SK-N-SH treated with all-trans-retinoic acid at 6 μM for 48 hours (cell line): Measurements from ENCODE around the gene NUCB1.

Experiments
- ARNTL ChIP-seq: fragments of 450-650 bp; formaldehyde crosslinking; IDR thresholded peaks from 2 replicates; pipeline ENCODE4 v1.5.0; 2020; ENCODE audit warnings: low read depth, mild to moderate bottlenecking, moderate library complexity, borderline replicate concordance
- BACH2 ChIP-seq: fragments of 250-450 bp; sonication (Bioruptor Pico); IDR thresholded peaks from 2 replicates; pipeline ENCODE4 v1.9.0; 2021; ENCODE audit warnings: mild to moderate bottlenecking, borderline replicate concordance
- CSRNP3 ChIP-seq: fragments of 250-450 bp; sonication (Bioruptor Pico); IDR thresholded peaks from 2 replicates; pipeline ENCODE4 v1.5.1; 2021; ENCODE audit warnings: mild to moderate bottlenecking, moderate library complexity
- GLIS3 ChIP-seq: fragments of 250-450 bp; sonication (Bioruptor Pico); IDR thresholded peaks from 2 replicates; pipeline ENCODE4 v1.5.0; 2020; ENCODE audit warnings: mild to moderate bottlenecking, moderate library complexity
- ISL1 ChIP-seq: fragments of 250-450 bp; sonication (Bioruptor Pico); IDR thresholded peaks from 2 replicates; pipeline ENCODE4 v2.1.2; 2022; ENCODE audit warnings: mild to moderate bottlenecking, moderate library complexity
- PATZ1 ChIP-seq: fragments of 250-450 bp; sonication (Bioruptor Pico); IDR thresholded peaks from 2 replicates; pipeline ENCODE4 v1.8.0; 2020; ENCODE audit warnings: mild to moderate bottlenecking, moderate library complexity, borderline replicate concordance
- PPARA ChIP-seq: fragments of 250-450 bp; sonication (Bioruptor Pico); IDR thresholded peaks from 2 replicates; pipeline ENCODE4 v1.5.0; 2020; ENCODE audit warnings: mild to moderate bottlenecking, borderline replicate concordance
- TSHZ2 ChIP-seq: fragments of 250-450 bp; sonication (Bioruptor Pico); IDR thresholded peaks from 2 replicates; pipeline ENCODE4 v1.5.0; 2020; ENCODE audit warnings: mild to moderate bottlenecking, moderate library complexity
- ZFP3 ChIP-seq: fragments of 250-450 bp; sonication (Bioruptor Pico); IDR thresholded peaks from 2 replicates; pipeline ENCODE4 v1.5.0; 2020; ENCODE audit warnings: mild to moderate bottlenecking, moderate library complexity
- ZFP30 ChIP-seq: fragments of 450-650 bp; formaldehyde crosslinking; IDR thresholded peaks from 2 replicates; pipeline ENCODE4 v1.5.0; 2022; ENCODE audit warnings: mild to moderate bottlenecking, moderate library complexity

GRCh38 chr19:48854103-48854502 is 46.0 kb upstream of the NUCB1 start:
- TF ChIP-seq GLIS3 (no peak), BACH2 (no peak), PATZ1 (CRISPR knock-in tag) (no peak), ARNTL (CRISPR knock-in tag) (no peak), ZFP30 (no peak), TSHZ2 (CRISPR knock-in tag) (no peak), ISL1 (CRISPR knock-in tag) (no peak), ZFP3 (no peak), PPARA (no peak), CSRNP3 (CRISPR knock-in tag) (no peak)
